Naive thymus-derived CD8-positive, alpha-beta T cell (primary cell): ENCODE measurements around the gene DUSP1. TPM values are rescaled to one million over a fixed set of nuclear protein-coding genes. Genes with fewer than 3 reads are reported as not detected.

Source experiments
- ATAC-seq, 2 donors: fragments of 150-1000 bp; cut with Tn5 transposase in 1 of 2; sonication (Bioruptor Pico), chemical (Tn5 transposase) in 1 of 2; 1 replicate in 1 of 2; 2 replicates in 1 of 2; pipeline ENCODE4 v1.10.0; 2021; ENCODE audit warnings: mild to moderate bottlenecking in 2 of 2, moderate library complexity in 2 of 2
- POLR2A ChIA-PET: fragments of 350-600 bp; sonication (Branson Sonifier 250); formaldehyde crosslinking; loops from one replicate; lab custom pipeline; 2021; ENCODE audit warnings: antibody characterized with exemption; lab: Charles Lee
- DNase-seq, 10 donors: peaks; one replicate each; pipeline versions ENCODE4 v3.0.0 to v3.0.0-alpha.2; 2020 to 2022
- H3K27ac Mint-ChIP-seq, 10 donors: one replicate each; pipeline ENCODE4 v1.8.0; 2020 to 2022; ENCODE audit warnings: mild to moderate bottlenecking in 10 of 10, mixed read lengths in 10 of 10, moderate library complexity in 4 of 10, inconsistent platforms in 1 of 10
- H3K27me3 Mint-ChIP-seq, 5 donors: one replicate each; pipeline ENCODE4 v1.8.0; 2021 to 2022; ENCODE audit warnings: mixed read lengths in 5 of 5
- H3K36me3 Mint-ChIP-seq, 3 donors: one replicate each; pipeline ENCODE4 v1.8.0; 2020 to 2022; ENCODE audit warnings: mixed read lengths in 3 of 3, mild to moderate bottlenecking in 2 of 3, inconsistent platforms in 1 of 3
- H3K4me1 Mint-ChIP-seq, 4 donors: one replicate each; pipeline ENCODE4 v1.8.0; 2021 to 2022; ENCODE audit warnings: mixed read lengths in 4 of 4
- H3K4me3 Mint-ChIP-seq, 10 donors: one replicate each; pipeline ENCODE4 v1.8.0; 2020 to 2022; ENCODE audit warnings: mild to moderate bottlenecking in 10 of 10, mixed read lengths in 10 of 10, moderate library complexity in 6 of 10, inconsistent platforms in 1 of 10
- H3K9me3 Mint-ChIP-seq, 9 donors: one replicate each; pipeline ENCODE4 v1.8.0; 2020 to 2022; ENCODE audit warnings: mixed read lengths in 9 of 9, mild to moderate bottlenecking in 3 of 9, inconsistent platforms in 1 of 9, moderate library complexity in 1 of 9
- polyA plus RNA-seq, 3 donors: library from polyadenylated mRNA; unstranded; fragments of 300-500 nt; fragmentation: Illumina TruSeq; gene quantifications; one replicate each; pipeline ENCODE4 v1.2.3, GENCODE V29; 2021
- total RNA-seq, 8 experiments: library from RNA in 2 of 8; stranded (reverse) in 2 of 8; gene quantifications; one replicate each; pipeline ENCODE4 v1.2.3 and lab custom pipeline; 2021 to 2026

DUSP1 gene
- total and polyA plus RNA-seq, 5 experiments from 2014 or later, result 23.5 to 660 (median 102) TPM

DNA sequence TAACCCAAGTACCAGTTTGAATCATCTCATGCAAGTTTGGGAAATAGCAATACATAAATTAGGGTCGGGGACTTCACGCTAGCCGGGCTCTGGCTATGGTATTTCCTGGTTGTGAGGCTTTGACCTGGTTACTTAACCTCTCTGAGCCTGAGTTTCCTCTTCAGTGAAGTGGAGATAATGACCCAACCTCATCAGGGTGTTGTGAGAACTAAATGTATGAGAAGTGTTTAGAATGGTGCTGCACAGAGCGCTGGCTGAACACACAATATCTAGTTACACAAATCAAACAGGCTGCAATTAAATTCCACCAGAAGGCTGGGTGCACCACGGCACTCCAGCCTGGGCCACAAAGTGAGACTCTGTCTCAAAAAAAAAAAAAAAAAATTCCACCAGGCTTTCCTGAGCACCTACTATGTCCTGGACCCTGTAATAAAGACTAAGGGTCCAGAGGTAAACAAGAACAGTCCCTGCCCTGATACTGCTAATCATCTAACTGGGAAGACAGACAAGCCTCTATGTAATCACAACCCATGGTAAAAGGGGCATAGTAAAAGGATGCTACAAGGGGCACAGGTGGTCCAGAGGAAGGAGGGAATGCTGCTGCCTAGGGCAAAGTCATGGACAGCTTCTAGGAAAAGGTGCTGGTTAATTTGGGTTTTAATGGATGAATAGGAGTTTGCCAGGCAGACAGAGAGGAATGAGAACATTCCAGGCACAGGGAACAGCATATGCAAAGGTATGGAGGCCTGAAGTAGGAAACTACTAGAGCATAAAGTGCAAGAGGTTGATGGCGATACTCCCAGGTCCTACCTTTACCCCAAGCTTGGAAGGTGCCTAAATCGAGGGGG is 27.7 kb downstream of the DUSP1 start:
- Mint-ChIP-seq H3K9me3 (peaks cover 0 to 6% (median 0%) of the 10 kb centered on the region in 9 donors), H3K4me1 (peaks cover 1 to 27% (median 6%) of the 10 kb centered on the region in 4 donors), H3K36me3 (peaks cover 0 to 5% (median 4%) of the 10 kb centered on the region in 3 donors), H3K27me3 (peaks cover 0 to 4% (median 0%) of the 10 kb centered on the region in 5 donors), H3K27ac (peak overlapping the region in 1 of 10 donors; percentile 55), H3K4me3 (no peak overlapping the region)
- DNase-seq (no peak), ATAC-seq (no peak)
- POLR2A ChIA-PET, result no interaction called here

GRCh38 chr5:172741206-172741582 is 29.8 kb downstream of the DUSP1 start:
- Mint-ChIP-seq H3K4me3 (no peak overlapping the region), H3K27me3 (peaks cover 0 to 4% (median 0%) of the 10 kb centered on the region in 5 donors), H3K27ac (peak overlapping the region in 6 of 10 donors; percentile 34 to 77 (median 52)), H3K4me1 (peaks cover 1 to 27% (median 6%) of the 10 kb centered on the region in 4 donors), H3K9me3 (no peaks in the 10 kb centered on the region), H3K36me3 (no peaks in the 10 kb centered on the region)
- no peak for DNase-seq
- POLR2A ChIA-PET, result no interaction called here
- ATAC-seq, result no peak

GRCh38 chr5:172740428-172741205 is 30.4 kb downstream of the DUSP1 start:
- H3K36me3 Mint-ChIP-seq, result no peaks in the 10 kb centered on the region
- DNase-seq, result no peak
- POLR2A ChIA-PET, result interaction anchor here (1.3 kb wide), 1 partner anchor 32 kb away, joined by 4 read pairs; no protein-coding TSS in a partner anchor
- no peaks in the 10 kb centered on the region for H3K9me3 Mint-ChIP-seq
- H3K4me1 Mint-ChIP-seq, result peaks cover 1 to 27% (median 6%) of the 10 kb centered on the region in 4 donors
- H3K27ac Mint-ChIP-seq, result peak overlapping the region in 5 of 10 donors; percentile 11 to 59 (median 42)
- ATAC-seq, result no peak
- H3K4me3 Mint-ChIP-seq, result no peak overlapping the region
- peaks cover 0 to 4% (median 0%) of the 10 kb centered on the region in 5 donors for H3K27me3 Mint-ChIP-seq

- DNase-seq (no peak), ATAC-seq (no peak)
- Mint-ChIP-seq H3K36me3 (no peaks in the 10 kb centered on the region), H3K4me3 (no peak overlapping the region), H3K27me3 (no peaks in the 10 kb centered on the region), H3K27ac (no peak overlapping the region), H3K9me3 (no peaks in the 10 kb centered on the region), H3K4me1 (peaks cover 0 to 21% (median 2%) of the 10 kb centered on the region in 4 donors)
- POLR2A ChIA-PET, result no interaction called here
Observed at GRCh38 chr5:172739375-172739774, 31.6 kb downstream of the DUSP1 start.

GRCh38 chr5:172736508-172737135 is 34.4 kb downstream of the DUSP1 start:
- POLR2A ChIA-PET, result no interaction called here
- DNase-seq (no peak), ATAC-seq (no peak)
- H3K9me3 Mint-ChIP-seq, result no peaks in the 10 kb centered on the region
- peaks cover 0 to 7% (median 1%) of the 10 kb centered on the region in 4 donors for H3K4me1 Mint-ChIP-seq
- H3K4me3 Mint-ChIP-seq, result no peak overlapping the region
- H3K27ac Mint-ChIP-seq, result peak overlapping the region in 1 of 10 donors; percentile 74
- H3K27me3 Mint-ChIP-seq, result no peaks in the 10 kb centered on the region
- no peaks in the 10 kb centered on the region for H3K36me3 Mint-ChIP-seq

DNA sequence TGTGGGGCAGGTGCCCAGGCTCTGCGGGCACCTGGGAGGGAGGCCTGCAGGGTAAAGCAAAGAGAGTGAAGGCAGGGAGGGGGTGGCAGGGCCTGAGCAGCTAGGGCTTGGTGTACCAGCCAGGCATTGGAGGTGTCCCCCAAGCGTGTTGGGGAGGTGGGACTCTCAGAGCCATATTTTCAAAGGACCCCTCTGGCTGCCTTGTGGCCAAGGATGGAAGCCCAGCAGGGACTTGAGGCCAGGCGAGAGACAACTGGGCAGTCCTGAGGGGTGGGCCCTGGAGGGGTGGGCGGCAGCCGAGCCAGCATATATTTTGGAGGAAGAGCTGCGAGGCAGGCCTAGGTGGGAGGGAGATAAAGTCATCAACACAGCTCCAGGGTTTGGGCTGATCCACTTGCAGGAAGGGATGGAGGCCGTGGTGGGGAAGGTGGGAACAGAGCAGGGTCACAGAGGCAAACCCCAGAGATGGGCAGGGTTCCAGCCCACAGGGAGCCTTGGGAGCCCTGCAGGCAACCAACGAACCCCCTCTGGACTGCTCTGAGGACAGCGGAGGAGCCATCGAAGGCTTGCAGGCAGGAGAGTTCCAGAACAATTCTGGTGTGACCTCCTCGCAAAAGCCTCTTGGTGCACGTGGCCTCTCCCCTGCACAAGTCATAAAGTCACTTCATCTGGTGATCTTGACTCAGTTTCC is 35.7 kb downstream of the DUSP1 start:
- H3K36me3 Mint-ChIP-seq, result no peaks in the 10 kb centered on the region
- ATAC-seq (no peak), DNase-seq (no peak)
- H3K4me1 Mint-ChIP-seq, result peaks cover 0 to 2% (median 0%) of the 10 kb centered on the region in 4 donors
- H3K9me3 Mint-ChIP-seq, result no peaks in the 10 kb centered on the region
- H3K4me3 Mint-ChIP-seq, result no peak overlapping the region
- POLR2A ChIA-PET, result no interaction called here
- H3K27me3 Mint-ChIP-seq, result no peaks in the 10 kb centered on the region
- peak overlapping the region in 3 of 10 donors; percentile 0 to 35 (median 11) for H3K27ac Mint-ChIP-seq

- no peaks in the 10 kb centered on the region for H3K4me1 Mint-ChIP-seq
- DNase-seq (no peak), ATAC-seq (no peak)
- H3K36me3 Mint-ChIP-seq, result no peaks in the 10 kb centered on the region
- H3K27ac Mint-ChIP-seq, result no peak overlapping the region
- H3K9me3 Mint-ChIP-seq, result no peaks in the 10 kb centered on the region
- POLR2A ChIA-PET, result no interaction called here
- H3K27me3 Mint-ChIP-seq, result no peaks in the 10 kb centered on the region
- no peak overlapping the region for H3K4me3 Mint-ChIP-seq
Observed at GRCh38 chr5:172733974-172734346, 37.0 kb downstream of the DUSP1 start.

GRCh38 chr5:172733131-172733973 is 37.6 kb downstream of the DUSP1 start:
- no peaks in the 10 kb centered on the region for H3K27me3 Mint-ChIP-seq
- H3K36me3 Mint-ChIP-seq, result no peaks in the 10 kb centered on the region
- H3K9me3 Mint-ChIP-seq, result no peaks in the 10 kb centered on the region
- DNase-seq, result no peak
- POLR2A ChIA-PET, result no interaction called here
- no peak overlapping the region for H3K4me3 Mint-ChIP-seq
- no peak for ATAC-seq
- H3K27ac Mint-ChIP-seq, result peak overlapping the region in 3 of 10 donors; percentile 21 to 68 (median 52)
- H3K4me1 Mint-ChIP-seq, result no peaks in the 10 kb centered on the region

GRCh38 chr5:172732201-172732865 is 38.7 kb downstream of the DUSP1 start:
- no peak overlapping the region for H3K4me3 Mint-ChIP-seq
- no peaks in the 10 kb centered on the region for H3K27me3 Mint-ChIP-seq
- no peaks in the 10 kb centered on the region for H3K36me3 Mint-ChIP-seq
- no peaks in the 10 kb centered on the region for H3K9me3 Mint-ChIP-seq
- H3K27ac Mint-ChIP-seq, result peak overlapping the region in 3 of 10 donors; percentile 45 to 73 (median 52)
- ATAC-seq, result no peak
- H3K4me1 Mint-ChIP-seq, result no peaks in the 10 kb centered on the region
- POLR2A ChIA-PET, result no interaction called here
- no peak for DNase-seq

DNA sequence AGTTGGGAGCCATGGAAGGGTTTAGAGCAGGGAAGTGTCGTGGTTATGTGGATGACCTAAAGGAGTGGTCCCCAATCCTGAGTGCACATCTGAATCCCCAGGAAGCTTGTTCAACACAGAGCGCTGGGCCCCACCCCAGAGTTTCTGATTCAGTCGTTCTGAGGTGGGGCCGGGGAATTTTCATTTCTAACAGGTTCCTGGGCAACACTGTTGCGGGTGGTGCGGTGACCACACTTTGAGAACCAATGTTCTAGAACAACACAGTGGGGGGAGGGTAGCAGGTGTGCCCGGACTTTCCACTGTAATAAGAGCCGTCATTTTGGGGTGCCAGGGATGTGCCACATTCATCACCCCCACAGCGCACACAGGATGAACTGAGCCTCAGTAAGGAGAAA is 39.3 kb downstream of the DUSP1 start:
- POLR2A ChIA-PET, result no interaction called here
- no peaks in the 10 kb centered on the region for H3K27me3 Mint-ChIP-seq
- no peaks in the 10 kb centered on the region for H3K36me3 Mint-ChIP-seq
- H3K4me3 Mint-ChIP-seq, result no peak overlapping the region
- H3K27ac Mint-ChIP-seq, result peak overlapping the region in 3 of 10 donors; percentile 27 to 59 (median 49)
- DNase-seq (no peak), ATAC-seq (no peak)
- no peaks in the 10 kb centered on the region for H3K9me3 Mint-ChIP-seq
- H3K4me1 Mint-ChIP-seq, result no peaks in the 10 kb centered on the region

DNA sequence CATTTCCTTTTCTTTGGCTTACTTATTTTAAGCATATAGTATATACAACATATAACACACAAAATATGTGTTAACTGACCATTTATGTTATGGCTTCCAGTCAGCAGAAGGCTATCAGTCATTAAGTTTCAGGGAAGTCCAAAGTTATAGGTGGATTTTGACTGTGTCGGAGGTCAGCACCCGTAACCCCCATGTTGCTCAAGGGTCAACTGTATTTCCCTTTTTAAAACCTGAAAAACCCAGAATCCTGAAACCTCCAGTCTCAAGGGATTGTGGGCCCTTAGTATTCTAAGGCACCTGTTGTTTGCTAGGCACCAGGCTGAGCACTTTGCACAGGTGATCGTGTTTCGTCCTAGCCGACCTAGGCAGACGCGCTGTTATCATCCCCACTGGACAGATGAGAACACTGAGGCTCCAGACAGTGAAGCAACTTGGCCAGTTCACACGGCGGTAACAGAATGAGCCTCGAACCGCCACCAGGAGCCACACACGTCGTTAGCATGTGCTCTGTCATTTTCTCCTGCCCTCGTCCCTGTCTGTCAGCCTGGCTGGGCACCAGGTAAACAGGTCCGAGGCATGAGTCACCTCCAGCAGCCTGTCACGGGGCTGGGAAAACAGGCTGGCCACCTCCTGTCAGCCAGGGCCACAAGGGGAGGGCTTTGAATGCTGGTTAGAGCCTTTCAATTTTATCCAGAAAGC is 39.9 kb downstream of the DUSP1 start:
- H3K27ac Mint-ChIP-seq, result peak overlapping the region in 6 of 10 donors; percentile 45 to 70 (median 58)
- H3K36me3 Mint-ChIP-seq, result no peaks in the 10 kb centered on the region
- no peak overlapping the region for H3K4me3 Mint-ChIP-seq
- no peak for DNase-seq
- no peaks in the 10 kb centered on the region for H3K9me3 Mint-ChIP-seq
- no peaks in the 10 kb centered on the region for H3K4me1 Mint-ChIP-seq
- POLR2A ChIA-PET, result no interaction called here
- ATAC-seq, result no peak
- H3K27me3 Mint-ChIP-seq, result no peaks in the 10 kb centered on the region
